DND-41 (cell line): ENCODE results near the gene ETS2.

Experiments used
- CTCF ChIP-seq: IDR thresholded peaks from 2 replicates; pipeline ENCODE4 v1.5.1; 2012; ENCODE audit warnings: borderline replicate concordance, low read length, moderate library complexity, mild to moderate bottlenecking; ENCODE audit not compliant: poor library complexity, severe bottlenecking; ENCODE audit errors: extremely low read depth
- EZH2 ChIP-seq: IDR thresholded peaks from 3 replicates; pipeline ENCODE4 v1.6.1; 2012; ENCODE audit warnings: borderline replicate concordance, low read depth, mild to moderate bottlenecking, moderate library complexity, low read length, inconsistent platforms; ENCODE audit not compliant: severe bottlenecking

DNA sequence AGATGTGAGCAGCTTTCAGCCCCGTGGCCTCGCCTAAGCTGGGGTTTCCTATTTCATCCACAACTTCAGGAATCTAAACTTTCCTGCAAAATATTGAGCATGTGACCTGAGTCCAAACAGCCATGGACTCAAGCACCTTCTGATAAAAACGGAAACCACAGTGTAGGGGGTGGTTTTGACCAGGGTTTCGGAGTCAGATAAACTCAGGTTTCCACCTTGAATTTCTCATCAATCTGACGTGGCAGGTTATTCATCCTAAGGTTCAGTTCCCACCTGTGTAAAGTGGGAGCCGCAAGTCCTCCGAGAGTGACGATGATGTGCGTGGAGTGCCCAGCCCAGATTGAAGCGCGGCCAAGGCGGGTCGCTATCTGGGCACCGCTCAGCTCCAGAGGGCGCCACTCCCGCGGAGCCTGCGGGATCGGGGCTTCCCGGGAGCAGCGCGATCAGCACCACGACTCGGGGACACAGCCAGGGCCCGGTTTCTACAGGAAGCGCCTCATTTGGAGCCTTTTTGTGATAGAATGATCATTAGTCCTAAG is 871 bp upstream of the ETS2 start:
- TF ChIP-seq EZH2 (no peak), CTCF (peak; percentile 39)
